ENCODE data around the gene AP2B1.
"Not testable (repeated sequence)": the region's sequence is repeated elsewhere in the genome, so short reads cannot be mapped to it uniquely, and the experiment has no call there.

The AP2B1 gene

GRCh38 chr17:35587074-35587961, at the start of gene AP2B1:
AP2B1 (plus strand) TSS chr17:35587322; CDS start chr17:35594031, 6,709 bp downstream.
- peak; percentile 89 to 97 for DNase-seq (ENCODE audit: low read depth in 2 of 2)

- no peak for DNase-seq (ENCODE audit: low read depth in 2 of 2)
Observed at GRCh38 chr17:35537601-35538141, 49.5 kb upstream of the AP2B1 start, which contains the start of gene SLFN12L. SLFN12L (minus strand) TSS chr17:35537678; CDS start chr17:35522364, 15,314 bp downstream.

GRCh38 chr17:35539659-35540026, 47.5 kb upstream of the AP2B1 start:
- no peak for DNase-seq (ENCODE audit: low read depth in 2 of 2)

GRCh38 chr17:35540589-35541404, 46.3 kb upstream of the AP2B1 start:
- peak in 1 of 2 donors; percentile 29 for DNase-seq (ENCODE audit: low read depth in 2 of 2)

- DNase-seq (ENCODE audit: low read depth in 2 of 2): no peak
Observed at GRCh38 chr17:35541434-35541833, 45.7 kb upstream of the AP2B1 start.

GRCh38 chr17:35542990-35543389, 44.1 kb upstream of the AP2B1 start:
- DNase-seq (ENCODE audit: low read depth in 2 of 2): no peak

- no peak for DNase-seq (ENCODE audit: low read depth in 2 of 2)
Observed at GRCh38 chr17:35543856-35544255, 43.3 kb upstream of the AP2B1 start.

GRCh38 chr17:35545150-35545549, 42.0 kb upstream of the AP2B1 start:
- no peak for DNase-seq (ENCODE audit: low read depth in 2 of 2)

- no peak for DNase-seq (ENCODE audit: low read depth in 2 of 2)
Observed at GRCh38 chr17:35546487-35546886, 40.6 kb upstream of the AP2B1 start.

- no peak for DNase-seq (ENCODE audit: low read depth in 2 of 2)
Observed at GRCh38 chr17:35548208-35548810, 38.8 kb upstream of the AP2B1 start.

- DNase-seq (ENCODE audit: low read depth in 2 of 2): no peak
Observed at GRCh38 chr17:35548978-35549377, 38.1 kb upstream of the AP2B1 start.

- no peak for DNase-seq (ENCODE audit: low read depth in 2 of 2)
Observed at GRCh38 chr17:35553310-35553709, 33.8 kb upstream of the AP2B1 start.

- no peak for DNase-seq (ENCODE audit: low read depth in 2 of 2)
Observed at GRCh38 chr17:35554668-35555067, 32.5 kb upstream of the AP2B1 start.

- DNase-seq (ENCODE audit: low read depth in 2 of 2): no peak
Observed at GRCh38 chr17:35555691-35556090, 31.4 kb upstream of the AP2B1 start.

- no peak for DNase-seq (ENCODE audit: low read depth in 2 of 2)
Observed at GRCh38 chr17:35557353-35557752, 29.8 kb upstream of the AP2B1 start.

GRCh38 chr17:35559495-35560210, 27.5 kb upstream of the AP2B1 start:
- no peak for DNase-seq (ENCODE audit: low read depth in 2 of 2)

- DNase-seq (ENCODE audit: low read depth in 2 of 2): no peak
Observed at GRCh38 chr17:35560703-35561102, 26.4 kb upstream of the AP2B1 start, which contains the start of gene SLFN14. SLFN14 (minus strand) TSS chr17:35560819; CDS start chr17:35558062, 2,757 bp downstream.

- not testable (repeated sequence) for DNase-seq (ENCODE audit: low read depth in 2 of 2)
Observed at GRCh38 chr17:35563181-35563580, 23.9 kb upstream of the AP2B1 start.

- DNase-seq (ENCODE audit: low read depth in 2 of 2): no peak
Observed at GRCh38 chr17:35566968-35567367, 20.2 kb upstream of the AP2B1 start.

GRCh38 chr17:35568561-35568960, 18.6 kb upstream of the AP2B1 start:
- DNase-seq (ENCODE audit: low read depth in 2 of 2): peak; percentile 22 to 26

GRCh38 chr17:35569405-35569804, 17.7 kb upstream of the AP2B1 start:
- no peak for DNase-seq (ENCODE audit: low read depth in 2 of 2)
